HK-2 (cell line): ENCODE data around the gene ZBTB7C.

Experiments
- DNase-seq: peaks from one replicate; pipeline ENCODE4 v3.0.0-alpha.2; 2018; ENCODE audit not compliant: unreplicated experiment

The ZBTB7C gene

GRCh38 chr18:48140731-48141130 lies 268.5 kb downstream of the ZBTB7C start:
- DNase-seq: no peak

- no peak for DNase-seq
These were observed 269.5 kb downstream of the ZBTB7C start for GRCh38 chr18:48139431-48140347.

- DNase-seq: no peak
These were observed 270.3 kb downstream of the ZBTB7C start for GRCh38 chr18:48138660-48139430.

- DNase-seq: no peak
These were observed 271.0 kb downstream of the ZBTB7C start for GRCh38 chr18:48138210-48138609.

GRCh38 chr18:48137374-48138081 lies 271.7 kb downstream of the ZBTB7C start:
- DNase-seq: no peak

- no peak for DNase-seq
These were observed 272.3 kb downstream of the ZBTB7C start for GRCh38 chr18:48136827-48137373.

GRCh38 chr18:48136051-48136826 lies 272.9 kb downstream of the ZBTB7C start:
- no peak for DNase-seq

- no peak for DNase-seq
These were observed 273.7 kb downstream of the ZBTB7C start for GRCh38 chr18:48135436-48135966.

- DNase-seq: no peak
These were observed 274.6 kb downstream of the ZBTB7C start for GRCh38 chr18:48134609-48135008.

GRCh38 chr18:48133671-48134251 lies 275.4 kb downstream of the ZBTB7C start:
- DNase-seq: no peak

- no peak for DNase-seq
These were observed 276.2 kb downstream of the ZBTB7C start for GRCh38 chr18:48132797-48133655.

- no peak for DNase-seq
These were observed 278.1 kb downstream of the ZBTB7C start for GRCh38 chr18:48131042-48131441.

GRCh38 chr18:48129621-48130082 lies 279.5 kb downstream of the ZBTB7C start:
- no peak for DNase-seq

GRCh38 chr18:48127606-48128005 lies 281.6 kb downstream of the ZBTB7C start:
- DNase-seq: no peak

- no peak for DNase-seq
These were observed 282.9 kb downstream of the ZBTB7C start for GRCh38 chr18:48126240-48126639.

- DNase-seq: no peak
These were observed 283.5 kb downstream of the ZBTB7C start for GRCh38 chr18:48125724-48126123.

- no peak for DNase-seq
These were observed 284.1 kb downstream of the ZBTB7C start for GRCh38 chr18:48124857-48125626.

GRCh38 chr18:48123941-48124340 lies 285.2 kb downstream of the ZBTB7C start:
- no peak for DNase-seq

- DNase-seq: no peak
These were observed 285.9 kb downstream of the ZBTB7C start for GRCh38 chr18:48123324-48123723.
